OCI-LY7 (cell line): Measurements from ENCODE around the gene STON1.
"Not testable (repeated sequence)": the region's sequence is repeated elsewhere in the genome, so short reads cannot be mapped to it uniquely, and the experiment has no call there.

Experiments
- EZH2phosphoT487 ChIP-seq: fragments of 200-600 bp; sonication (generic); IDR thresholded peaks from 2 replicates; pipeline ENCODE4 v1.6.1; 2018; ENCODE audit warnings: low read depth, borderline replicate concordance, mild to moderate bottlenecking, mixed run types, antibody characterized with exemption, low read length, moderate library complexity, mixed read lengths
- TF ChIP-seq, protein P1 (sequence below): fragments of 200-600 bp; sonication (generic); conservative IDR thresholded peaks from 2 replicates; pipeline ENCODE4 v1.5.1; 2014; ENCODE audit warnings: mild to moderate bottlenecking, antibody characterized with exemption, low read length, moderate library complexity, mixed read lengths

DNA sequence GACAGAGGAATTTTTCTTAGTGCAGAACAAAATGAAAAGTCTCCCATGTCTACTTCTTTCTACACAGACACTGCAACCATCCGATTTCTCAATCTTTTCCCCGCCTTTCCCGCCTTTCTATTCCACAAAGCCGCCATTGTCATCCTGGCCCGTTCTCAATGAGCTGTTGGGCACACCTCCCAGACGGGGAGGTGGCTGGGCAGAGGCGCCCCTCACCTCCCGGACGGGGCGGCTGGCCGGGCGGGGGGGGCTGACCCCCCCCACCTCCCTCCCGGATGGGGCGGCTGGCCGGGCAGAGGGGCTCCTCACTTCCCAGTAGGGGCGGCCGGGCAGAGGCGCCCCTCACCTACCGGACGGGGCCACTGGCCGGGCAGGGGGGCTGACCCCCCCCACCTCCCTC, 25.1 kb downstream of the STON1 start:
- TF ChIP-seq, protein P1, sequence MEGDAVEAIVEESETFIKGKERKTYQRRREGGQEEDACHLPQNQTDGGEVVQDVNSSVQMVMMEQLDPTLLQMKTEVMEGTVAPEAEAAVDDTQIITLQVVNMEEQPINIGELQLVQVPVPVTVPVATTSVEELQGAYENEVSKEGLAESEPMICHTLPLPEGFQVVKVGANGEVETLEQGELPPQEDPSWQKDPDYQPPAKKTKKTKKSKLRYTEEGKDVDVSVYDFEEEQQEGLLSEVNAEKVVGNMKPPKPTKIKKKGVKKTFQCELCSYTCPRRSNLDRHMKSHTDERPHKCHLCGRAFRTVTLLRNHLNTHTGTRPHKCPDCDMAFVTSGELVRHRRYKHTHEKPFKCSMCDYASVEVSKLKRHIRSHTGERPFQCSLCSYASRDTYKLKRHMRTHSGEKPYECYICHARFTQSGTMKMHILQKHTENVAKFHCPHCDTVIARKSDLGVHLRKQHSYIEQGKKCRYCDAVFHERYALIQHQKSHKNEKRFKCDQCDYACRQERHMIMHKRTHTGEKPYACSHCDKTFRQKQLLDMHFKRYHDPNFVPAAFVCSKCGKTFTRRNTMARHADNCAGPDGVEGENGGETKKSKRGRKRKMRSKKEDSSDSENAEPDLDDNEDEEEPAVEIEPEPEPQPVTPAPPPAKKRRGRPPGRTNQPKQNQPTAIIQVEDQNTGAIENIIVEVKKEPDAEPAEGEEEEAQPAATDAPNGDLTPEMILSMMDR, result not testable (repeated sequence)
- TF ChIP-seq EZH2phosphoT487, result not testable (repeated sequence)
